ENCODE results near the gene RUNX1.

Gene RUNX1

DNA sequence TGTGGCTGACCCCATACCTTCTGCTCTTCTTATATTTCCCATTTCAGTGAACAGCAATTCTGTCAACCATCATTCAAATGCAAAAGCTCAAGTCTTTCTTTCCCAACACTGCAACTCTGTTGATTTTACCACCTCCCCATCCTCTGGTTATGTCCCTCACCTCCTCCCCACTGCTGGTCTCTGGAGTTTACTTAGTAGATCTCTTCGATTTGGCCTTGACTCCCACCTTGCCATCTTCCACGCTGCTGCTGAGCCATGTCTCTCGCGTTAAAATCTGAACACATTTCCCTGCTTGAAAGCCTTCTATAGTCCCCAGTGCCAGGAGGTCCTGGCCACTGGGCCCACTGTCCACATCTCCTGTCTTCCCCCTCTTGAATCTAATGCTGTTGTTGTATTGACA is 125.5 kb downstream of the RUNX1 start:
- no peak for DNase-seq (ENCODE audit: low read depth)

DNA sequence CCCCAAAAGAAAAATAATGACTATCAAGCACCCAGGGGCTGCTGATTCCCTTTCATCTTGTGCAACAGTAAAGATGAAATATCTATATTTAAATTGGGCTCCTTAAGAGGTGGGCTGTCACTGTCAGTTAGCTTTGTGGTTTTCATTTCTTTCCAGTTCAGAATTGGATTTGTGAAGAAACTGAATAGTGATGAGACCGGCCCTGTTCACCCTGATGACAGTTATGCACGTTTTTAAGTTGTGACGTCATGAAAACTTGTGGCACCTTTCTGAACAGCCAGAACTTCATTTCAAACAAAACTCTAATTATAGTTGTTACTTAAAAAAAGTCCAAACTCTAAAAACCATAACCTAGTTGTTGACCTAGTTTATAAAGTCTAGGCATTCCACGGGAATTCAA is 125.9 kb downstream of the RUNX1 start:
- no peak for DNase-seq (ENCODE audit: low read depth)

- DNase-seq (ENCODE audit: low read depth): no peak
Measured at GRCh38 chr21:34922479-34922878, 126.6 kb downstream of the RUNX1 start.

DNA sequence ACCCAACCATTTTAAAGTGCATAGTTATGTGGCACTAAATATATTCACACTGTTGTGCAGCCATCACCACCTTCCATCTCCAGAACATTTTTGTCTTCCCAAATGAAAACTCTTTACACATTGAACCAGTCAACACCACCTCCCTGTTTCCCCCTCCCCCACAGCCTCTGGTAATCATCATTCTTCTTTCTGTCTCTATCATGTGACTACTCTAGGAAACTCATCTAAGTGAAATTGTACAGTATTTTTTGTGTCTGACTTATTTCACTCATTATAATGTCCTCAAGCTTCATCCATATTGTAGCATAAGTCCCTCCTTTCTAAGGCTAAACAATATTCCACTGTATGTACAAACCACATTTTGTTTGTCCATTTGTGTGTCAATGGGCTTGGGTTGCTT is 128.0 kb downstream of the RUNX1 start:
- no peak for DNase-seq (ENCODE audit: low read depth)

- DNase-seq (ENCODE audit: low read depth): no peak
Measured at GRCh38 chr21:34919406-34919805, 129.7 kb downstream of the RUNX1 start.

GRCh38 chr21:34916446-34916845 is 132.7 kb downstream of the RUNX1 start:
- DNase-seq (ENCODE audit: low read depth): no peak

DNA sequence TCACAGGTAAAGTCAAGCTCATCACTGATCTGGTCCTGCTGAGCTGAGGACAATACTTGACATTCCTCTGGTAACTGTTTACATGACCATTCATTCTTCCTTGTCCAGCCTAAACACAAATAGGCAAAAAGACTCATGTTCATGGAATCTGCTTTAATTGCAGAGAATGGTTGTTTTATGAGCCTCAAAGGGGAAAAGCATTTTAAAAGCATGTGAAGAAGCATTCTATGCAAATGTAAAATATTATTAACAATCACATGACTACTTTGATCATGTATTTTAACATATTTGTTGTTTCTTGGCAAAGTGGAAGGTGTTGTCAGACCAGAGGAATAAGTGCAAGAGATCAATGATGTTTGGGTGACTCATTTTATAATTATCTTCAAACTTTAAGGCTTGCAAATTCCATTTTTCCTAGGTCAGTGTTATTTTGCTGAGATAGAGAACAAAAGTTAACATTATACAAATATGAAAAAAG is 133.7 kb downstream of the RUNX1 start:
- no peak for DNase-seq (ENCODE audit: low read depth)

- no peak for DNase-seq (ENCODE audit: low read depth)
Measured at GRCh38 chr21:34914239-34914638, 134.9 kb downstream of the RUNX1 start.

GRCh38 chr21:34913811-34914210 is 135.3 kb downstream of the RUNX1 start:
- DNase-seq (ENCODE audit: low read depth): no peak

DNA sequence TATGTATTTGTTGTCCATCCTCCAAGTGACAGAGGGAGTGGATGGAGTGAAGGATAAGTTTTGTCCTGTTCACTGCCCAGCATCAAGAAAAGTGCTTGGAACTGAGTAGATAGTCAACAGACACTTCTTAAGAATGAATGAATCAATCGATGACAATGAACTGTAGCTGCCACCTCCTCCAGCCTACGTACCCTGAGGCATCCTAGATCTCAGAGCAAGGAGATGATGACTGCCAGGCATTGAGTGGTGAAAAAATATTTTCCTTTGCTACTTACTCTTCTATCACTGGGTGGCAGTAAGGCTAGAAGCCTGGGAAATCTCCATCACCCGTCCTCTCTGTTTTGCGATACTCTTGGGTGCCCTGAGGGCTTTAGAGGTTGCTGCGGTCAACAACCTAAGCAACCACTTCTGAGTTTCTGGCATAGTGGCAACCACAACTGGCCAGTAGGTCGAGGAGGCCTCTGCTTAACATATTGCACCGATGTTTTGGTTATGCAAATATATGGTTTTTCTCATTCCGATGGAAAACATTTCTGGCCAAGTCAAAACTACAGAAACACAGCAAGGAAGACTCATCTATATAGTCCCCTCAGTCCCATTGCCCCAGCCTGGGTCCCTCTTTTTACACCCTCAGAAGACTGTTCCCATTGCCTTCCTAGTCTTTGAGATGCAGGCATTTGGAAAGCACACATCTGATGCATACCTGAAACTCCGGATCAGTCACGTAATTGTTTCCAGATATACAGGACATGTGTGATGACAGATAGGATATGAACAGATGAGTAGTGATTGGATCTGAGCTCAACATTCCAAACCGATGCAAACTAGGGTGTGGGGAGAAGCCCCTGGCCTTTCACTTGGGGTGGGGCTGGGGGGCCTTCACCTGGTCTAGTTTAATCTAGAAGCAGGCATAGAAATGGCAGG is 136.8 kb downstream of the RUNX1 start:
- no peak for DNase-seq (ENCODE audit: low read depth)

DNA sequence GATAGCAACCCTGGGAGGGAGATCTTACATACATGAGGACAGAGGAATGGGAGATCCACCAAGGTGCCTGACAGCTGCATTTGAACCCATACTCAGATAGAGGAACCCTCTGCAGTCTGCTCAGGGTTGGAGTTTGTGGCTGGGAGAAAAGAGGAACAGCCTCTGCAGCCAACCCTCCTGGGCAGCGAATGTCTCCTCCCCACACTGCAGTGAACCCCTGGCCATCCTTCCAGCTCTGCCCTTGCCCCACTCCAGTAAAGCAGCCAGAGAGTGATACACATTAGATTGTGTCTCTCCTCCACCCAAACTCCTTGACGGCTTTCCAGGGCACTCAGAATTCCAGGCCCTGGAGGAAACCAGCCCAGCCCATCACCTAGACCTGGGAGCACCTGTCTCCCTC is 137.7 kb downstream of the RUNX1 start:
- DNase-seq (ENCODE audit: low read depth): no peak

- DNase-seq (ENCODE audit: low read depth): no peak
Measured at GRCh38 chr21:34910396-34910795, 138.7 kb downstream of the RUNX1 start.

- DNase-seq (ENCODE audit: low read depth): no peak
Measured at GRCh38 chr21:34909492-34910292, 139.4 kb downstream of the RUNX1 start.

DNA sequence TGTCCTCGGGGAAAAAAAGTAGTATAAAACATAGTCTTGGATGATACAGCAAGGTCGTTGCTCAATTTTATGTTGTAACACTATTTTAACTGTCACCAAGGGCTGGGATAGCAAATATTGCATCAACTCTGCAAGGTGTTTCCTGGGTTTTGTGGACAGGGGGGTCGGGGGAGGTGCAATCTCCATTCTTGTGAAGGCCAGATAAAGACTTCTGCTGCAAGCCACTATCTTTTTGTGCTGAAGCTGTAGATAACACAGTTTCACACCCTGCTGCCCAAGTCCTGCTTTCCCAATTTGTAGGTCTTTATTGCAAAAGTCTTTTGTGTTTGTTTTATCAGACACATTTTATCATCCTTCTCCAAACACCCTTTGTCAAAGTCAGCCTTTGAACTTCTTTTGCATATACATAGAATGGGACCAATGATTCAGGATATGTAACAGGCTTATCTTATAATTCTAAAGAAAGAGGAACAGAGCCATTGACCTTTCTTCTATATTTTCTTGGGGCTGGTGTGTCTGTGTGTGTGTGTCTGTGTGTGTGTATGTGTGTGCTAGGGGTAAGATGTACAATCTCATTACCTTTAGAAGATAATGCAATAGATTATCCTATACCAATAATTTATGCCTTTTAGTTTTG is 140.6 kb downstream of the RUNX1 start:
- no peak for DNase-seq (ENCODE audit: low read depth)

DNA sequence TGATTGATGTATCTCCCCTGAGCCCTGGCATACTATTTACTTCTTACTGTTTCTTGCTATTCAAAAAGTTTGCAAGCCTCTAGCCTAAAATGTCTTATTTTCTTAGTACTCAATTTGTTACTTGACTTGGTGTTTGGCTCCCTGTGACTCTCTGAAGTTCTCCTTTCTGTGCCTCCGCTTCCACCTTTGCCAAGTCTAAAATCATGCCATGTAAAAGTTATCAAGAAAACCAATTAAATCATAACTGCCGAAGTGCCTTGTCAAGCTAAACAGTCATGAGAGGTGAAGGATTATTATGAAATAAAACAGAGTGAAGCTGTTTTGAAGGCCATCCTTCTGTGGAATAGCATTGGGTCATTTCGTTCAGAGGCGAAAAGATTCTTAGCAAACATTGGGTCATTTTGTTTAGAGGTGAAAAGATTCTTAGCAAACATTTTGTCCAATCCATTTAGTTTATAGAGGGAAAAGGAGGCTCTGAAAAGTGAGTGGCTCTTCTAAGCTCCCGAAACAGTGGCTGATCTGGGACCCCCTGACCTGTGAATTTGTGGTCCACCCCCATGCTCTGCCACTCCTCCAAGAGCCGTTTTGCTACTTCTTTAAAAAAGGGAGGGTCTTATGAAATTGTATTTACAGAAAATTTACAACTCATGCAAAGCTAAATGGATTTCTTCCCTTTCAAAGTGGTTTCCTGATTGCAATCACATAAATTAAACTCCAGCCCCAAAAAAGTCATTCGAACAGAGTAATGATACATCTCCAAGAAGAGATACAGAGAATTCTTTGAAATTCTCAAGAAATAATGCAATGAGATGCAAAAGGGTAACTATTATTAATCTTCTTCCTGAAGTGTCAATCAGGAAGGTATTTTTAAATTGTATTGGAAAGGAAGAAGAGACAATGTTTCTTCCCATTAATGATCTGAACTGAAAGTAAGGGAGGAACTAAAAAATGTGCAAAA is 141.4 kb downstream of the RUNX1 start:
- no peak for DNase-seq (ENCODE audit: low read depth)

GRCh38 chr21:34906401-34906800 is 142.7 kb downstream of the RUNX1 start:
- DNase-seq (ENCODE audit: low read depth): no peak

- no peak for DNase-seq (ENCODE audit: low read depth)
Measured at GRCh38 chr21:34905218-34905537, 143.9 kb downstream of the RUNX1 start.

DNA sequence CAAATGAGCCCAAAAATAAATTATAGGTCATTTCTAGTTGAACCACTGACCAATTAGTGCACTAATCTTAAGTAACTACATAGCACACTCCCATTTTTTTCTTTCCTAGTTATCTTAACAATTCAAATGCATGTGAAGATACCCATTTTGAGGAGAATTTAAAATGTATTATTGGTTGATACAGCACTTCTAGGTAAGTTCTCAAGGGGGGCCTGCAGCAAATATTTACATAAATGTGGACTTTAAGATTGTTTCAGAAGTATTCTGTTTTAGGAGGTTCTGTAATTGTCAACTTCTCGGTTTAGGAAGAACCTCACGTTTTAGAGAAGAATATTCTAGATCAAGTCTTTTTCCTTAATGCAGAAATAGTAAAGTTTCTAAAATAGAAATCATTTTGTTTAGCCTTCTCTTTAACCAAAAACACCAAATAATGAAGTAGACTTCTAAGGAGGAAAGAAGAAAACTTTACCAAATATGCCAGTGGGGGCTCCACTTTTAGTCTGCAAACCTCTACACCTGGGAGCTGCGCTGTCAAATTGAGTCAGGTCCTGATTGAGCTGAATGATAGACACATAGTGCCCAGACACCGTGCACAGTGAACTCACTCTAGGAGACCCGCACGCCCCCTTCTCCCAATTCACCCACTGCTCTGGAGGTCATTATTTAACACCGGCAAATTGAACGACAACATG is 144.4 kb downstream of the RUNX1 start:
- DNase-seq (ENCODE audit: low read depth): no peak

DNA sequence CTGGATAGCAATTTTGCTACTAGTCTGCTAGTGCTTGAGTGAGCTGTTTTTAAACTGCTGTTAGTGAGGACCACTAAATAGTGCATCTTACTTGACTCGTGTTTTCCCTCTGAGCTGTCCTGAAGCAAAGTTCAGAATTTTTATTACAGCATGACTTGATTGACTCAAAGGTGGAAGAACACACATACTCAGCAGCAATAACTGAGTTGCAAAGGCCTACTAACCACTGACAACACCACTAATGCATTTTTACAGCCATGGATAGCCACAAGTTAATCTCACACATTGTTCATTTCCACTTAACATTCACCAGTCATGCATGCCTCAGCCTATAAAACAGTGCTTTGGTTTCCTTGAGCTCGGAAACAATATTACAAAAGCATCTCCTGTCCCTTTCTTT is 148.7 kb downstream of the RUNX1 start:
- no peak for DNase-seq (ENCODE audit: low read depth)

- DNase-seq (ENCODE audit: low read depth): no peak
Measured at GRCh38 chr21:34899760-34900159, 149.3 kb downstream of the RUNX1 start.

DNA sequence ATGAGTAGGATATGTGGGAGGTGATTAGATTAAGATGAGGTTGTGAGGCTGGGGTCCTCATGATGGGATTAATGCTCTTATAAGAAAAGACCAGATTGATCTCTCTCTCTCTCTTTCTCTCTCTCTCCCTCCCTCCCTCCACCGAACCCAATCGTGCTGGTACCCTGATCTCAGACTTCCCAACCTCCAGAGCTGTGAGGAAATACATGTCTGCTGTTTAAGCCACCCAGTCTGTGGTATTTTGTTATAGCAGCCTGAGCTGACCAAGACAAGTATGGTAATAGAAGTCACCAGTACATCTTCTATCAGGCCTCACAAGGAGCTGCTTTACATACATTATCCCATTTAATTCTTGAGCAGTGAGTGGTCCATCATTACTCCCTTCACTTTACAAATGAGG is 149.8 kb downstream of the RUNX1 start:
- DNase-seq (ENCODE audit: low read depth): no peak
